ENCODE data around the gene ADAMTS17.
"Not testable (repeated sequence)": the region's sequence is repeated elsewhere in the genome, so short reads cannot be mapped to it uniquely, and the experiment has no call there.

Gene ADAMTS17

DNA sequence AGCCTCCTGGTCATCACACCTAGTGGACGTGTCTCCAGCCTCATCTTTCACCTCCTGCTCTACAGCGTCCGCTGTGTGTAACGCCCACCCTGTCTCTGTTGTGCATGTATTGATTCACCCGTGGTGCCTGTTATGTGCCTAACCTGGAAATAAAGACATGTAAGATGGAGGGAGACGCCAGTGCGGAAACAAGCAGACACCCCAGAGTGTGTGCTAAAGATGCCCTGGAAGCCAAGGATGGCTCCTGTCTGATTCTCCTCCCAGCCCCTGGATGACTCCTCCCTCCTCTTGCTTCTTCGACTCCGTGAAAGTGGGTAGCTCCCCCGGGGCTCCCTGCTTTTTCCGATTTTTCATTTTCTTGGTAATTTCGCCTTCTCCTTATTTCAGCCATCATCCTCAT lies 241.8 kb downstream of the ADAMTS17 start:
- ATAC-seq, result no peak
- Mint-ChIP-seq H3K9me3 (no peaks in the 10 kb centered on the region), H3K4me1 (no peaks in the 10 kb centered on the region), H3K4me3 (no peak overlapping the region), H3K27ac (peak overlapping the region in 1 of 2 donors; percentile 8), H3K27me3 (no peaks in the 10 kb centered on the region)
- DNase-seq, result no peak

DNA sequence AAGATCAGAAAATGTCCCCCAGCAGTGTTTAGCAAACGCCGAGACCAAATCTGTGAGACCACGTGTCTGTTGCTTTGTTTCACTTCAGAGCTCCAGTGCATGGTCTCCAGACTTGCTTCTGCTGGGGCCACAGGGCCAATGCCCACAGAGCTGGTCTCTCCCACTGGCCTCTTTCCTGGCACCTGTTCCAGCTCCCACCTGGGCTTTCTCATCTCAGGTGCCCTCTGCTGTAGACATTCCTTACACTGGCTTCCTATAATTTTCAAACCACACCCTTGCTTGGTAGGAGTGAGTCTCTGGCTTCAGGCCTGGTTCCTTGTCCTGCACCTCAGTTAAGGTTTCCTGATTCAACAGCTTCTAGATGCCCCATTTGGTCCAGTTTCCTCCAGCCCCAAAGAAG lies 243.1 kb downstream of the ADAMTS17 start:
- Mint-ChIP-seq H3K4me1 (no peaks in the 10 kb centered on the region), H3K9me3 (no peaks in the 10 kb centered on the region), H3K27me3 (no peaks in the 10 kb centered on the region), H3K4me3 (no peak overlapping the region), H3K27ac (no peak overlapping the region)
- DNase-seq (no peak), ATAC-seq (no peak)

DNA sequence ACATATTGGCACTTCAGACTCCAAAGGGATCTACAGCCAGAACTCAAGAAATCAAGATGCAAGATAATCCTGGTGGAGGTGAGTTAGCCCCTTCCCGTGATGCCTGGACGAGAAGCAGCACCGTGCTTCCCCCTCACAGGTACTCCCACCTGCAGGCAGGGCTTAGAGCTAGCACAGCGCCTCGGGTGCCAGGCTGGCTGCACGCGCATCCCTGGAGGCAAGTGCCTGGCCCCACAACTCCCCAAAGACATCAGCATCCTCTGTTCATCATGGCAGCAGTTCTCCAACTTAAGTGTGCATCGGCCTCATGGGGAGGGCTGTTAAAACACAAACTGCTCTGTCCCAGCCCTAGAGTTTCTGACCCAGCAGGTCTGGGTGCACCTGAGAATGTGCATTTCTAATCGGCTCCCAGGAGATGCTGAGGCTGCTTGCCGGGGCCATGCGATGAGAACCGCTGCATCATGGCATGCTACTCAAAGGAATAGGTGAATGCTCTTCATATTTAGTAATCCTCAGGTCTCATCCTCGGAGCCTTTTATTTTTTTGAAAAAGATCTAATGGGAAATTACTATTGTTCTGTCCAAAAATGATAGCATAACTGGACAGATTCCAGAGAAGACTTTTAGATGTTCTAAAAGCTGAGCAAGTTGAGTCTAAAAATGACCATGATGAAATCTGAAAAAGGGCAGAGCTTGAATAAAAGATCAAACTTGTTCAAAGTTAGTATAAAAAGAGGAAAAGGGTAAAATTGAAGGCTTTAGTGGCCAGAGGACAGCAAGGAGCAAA lies 244.2 kb downstream of the ADAMTS17 start:
- Mint-ChIP-seq H3K27me3 (no peaks in the 10 kb centered on the region), H3K9me3 (no peaks in the 10 kb centered on the region), H3K4me1 (no peaks in the 10 kb centered on the region), H3K4me3 (no peak overlapping the region), H3K27ac (peak overlapping the region in 1 of 2 donors; percentile 24)
- DNase-seq (no peak), ATAC-seq (no peak)

DNA sequence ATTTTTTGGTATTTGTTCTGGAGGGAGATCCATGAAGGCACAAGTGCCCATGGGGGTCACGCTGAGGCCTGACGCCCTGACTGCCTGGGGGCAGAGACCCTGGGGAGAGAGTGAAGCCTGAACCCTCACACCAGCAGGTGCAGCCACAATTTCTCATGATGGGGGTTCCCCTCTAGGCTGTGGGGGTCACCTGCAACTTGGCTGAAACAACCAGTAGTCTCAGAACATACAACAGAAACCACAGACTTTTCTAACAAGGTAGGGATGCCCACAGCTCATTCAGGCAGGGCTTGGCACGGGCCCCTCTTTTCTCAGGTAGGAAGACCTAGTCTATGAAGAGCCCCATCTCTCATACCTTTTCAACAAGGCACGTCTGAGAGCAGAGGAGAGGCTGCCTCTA lies 245.1 kb downstream of the ADAMTS17 start:
- H3K4me3 Mint-ChIP-seq, result no peak overlapping the region
- no peaks in the 10 kb centered on the region for H3K4me1 Mint-ChIP-seq
- no peak overlapping the region for H3K27ac Mint-ChIP-seq
- no peaks in the 10 kb centered on the region for H3K27me3 Mint-ChIP-seq
- no peaks in the 10 kb centered on the region for H3K9me3 Mint-ChIP-seq
- ATAC-seq (no peak), DNase-seq (no peak)

DNA sequence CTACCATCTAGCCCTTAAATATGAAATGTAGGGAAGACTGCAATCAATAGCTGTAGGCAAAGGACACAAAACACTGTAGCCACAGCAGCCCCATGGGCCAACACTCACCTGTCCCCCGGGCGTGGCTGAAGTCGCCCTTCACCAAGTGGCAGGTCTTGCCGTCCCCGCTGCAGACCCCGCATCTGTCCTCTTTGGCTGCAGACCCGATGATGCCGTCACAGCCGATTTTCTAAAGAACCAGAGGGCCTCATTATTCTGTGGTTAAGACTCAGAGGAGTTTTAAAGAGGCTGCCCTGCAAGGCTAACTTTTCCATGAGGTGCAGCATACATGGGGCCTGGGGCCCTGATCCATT lies 245.6 kb downstream of the ADAMTS17 start:
- H3K4me1 Mint-ChIP-seq, result no peaks in the 10 kb centered on the region
- DNase-seq (no peak), ATAC-seq (no peak)
- H3K27ac Mint-ChIP-seq, result peak overlapping the region in 1 of 2 donors; percentile 33
- no peaks in the 10 kb centered on the region for H3K27me3 Mint-ChIP-seq
- H3K9me3 Mint-ChIP-seq, result no peaks in the 10 kb centered on the region
- no peak overlapping the region for H3K4me3 Mint-ChIP-seq

DNA sequence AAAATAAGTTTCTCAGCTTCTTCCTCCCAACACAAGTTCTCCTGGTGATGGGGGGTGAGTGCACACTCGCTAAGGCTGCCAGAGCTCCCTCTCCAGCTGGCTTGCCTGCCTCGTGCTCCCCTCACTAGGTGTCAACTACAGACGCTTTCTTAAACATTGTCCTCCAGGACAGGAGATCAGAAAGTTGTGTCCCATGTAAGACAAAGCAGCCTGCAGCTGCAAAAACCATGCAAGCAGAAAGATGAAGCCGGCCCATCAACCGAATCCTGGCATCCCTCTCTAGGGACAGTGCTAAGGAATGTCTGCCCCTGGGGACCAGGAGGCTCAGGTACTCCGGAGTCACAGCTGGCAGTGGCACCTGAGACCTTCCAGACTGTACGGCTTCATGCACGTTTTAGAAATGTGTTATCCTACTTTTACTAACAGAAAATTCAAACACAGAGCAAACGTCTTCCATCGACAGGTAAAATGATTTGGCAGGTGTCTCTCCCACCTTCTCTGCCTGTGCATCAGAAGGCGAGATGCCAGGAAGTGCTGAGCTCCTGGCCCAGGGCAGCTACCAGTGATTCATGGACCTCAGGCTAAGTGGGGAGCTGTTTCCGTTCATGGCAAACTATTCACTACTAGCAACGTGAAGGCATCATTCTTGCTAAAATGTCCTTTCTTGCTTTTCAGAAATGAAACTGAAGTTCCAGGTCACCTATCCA lies 246.1 kb downstream of the ADAMTS17 start:
- Mint-ChIP-seq H3K27me3 (no peaks in the 10 kb centered on the region), H3K4me3 (no peak overlapping the region), H3K9me3 (no peaks in the 10 kb centered on the region), H3K27ac (peak overlapping the region in 1 of 2 donors; percentile 33), H3K4me1 (no peaks in the 10 kb centered on the region)
- no peak for ATAC-seq
- no peak for DNase-seq

DNA sequence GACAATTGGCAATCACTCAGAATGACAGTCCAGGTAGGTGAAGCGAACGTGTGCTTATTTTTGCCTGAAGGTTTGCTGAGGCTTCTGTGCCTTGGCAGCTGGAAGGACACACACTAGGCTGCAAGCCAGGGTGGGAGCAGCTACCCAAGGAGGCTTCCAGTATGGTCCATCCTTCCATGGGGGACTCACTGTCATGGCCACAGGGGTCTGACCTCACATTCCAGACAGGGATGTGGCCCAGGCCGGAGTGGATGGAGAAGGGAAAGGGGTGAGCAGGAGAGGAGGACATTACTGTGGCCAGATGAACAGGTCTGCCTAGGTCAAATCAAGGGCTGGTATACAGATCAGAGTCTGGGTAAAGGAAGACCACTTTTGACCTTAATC lies 247.7 kb downstream of the ADAMTS17 start:
- no peaks in the 10 kb centered on the region for H3K9me3 Mint-ChIP-seq
- H3K4me3 Mint-ChIP-seq, result no peak overlapping the region
- H3K4me1 Mint-ChIP-seq, result no peaks in the 10 kb centered on the region
- H3K27me3 Mint-ChIP-seq, result no peaks in the 10 kb centered on the region
- H3K27ac Mint-ChIP-seq, result peak overlapping the region in 1 of 2 donors; percentile 14
- ATAC-seq, result no peak
- no peak for DNase-seq

DNA sequence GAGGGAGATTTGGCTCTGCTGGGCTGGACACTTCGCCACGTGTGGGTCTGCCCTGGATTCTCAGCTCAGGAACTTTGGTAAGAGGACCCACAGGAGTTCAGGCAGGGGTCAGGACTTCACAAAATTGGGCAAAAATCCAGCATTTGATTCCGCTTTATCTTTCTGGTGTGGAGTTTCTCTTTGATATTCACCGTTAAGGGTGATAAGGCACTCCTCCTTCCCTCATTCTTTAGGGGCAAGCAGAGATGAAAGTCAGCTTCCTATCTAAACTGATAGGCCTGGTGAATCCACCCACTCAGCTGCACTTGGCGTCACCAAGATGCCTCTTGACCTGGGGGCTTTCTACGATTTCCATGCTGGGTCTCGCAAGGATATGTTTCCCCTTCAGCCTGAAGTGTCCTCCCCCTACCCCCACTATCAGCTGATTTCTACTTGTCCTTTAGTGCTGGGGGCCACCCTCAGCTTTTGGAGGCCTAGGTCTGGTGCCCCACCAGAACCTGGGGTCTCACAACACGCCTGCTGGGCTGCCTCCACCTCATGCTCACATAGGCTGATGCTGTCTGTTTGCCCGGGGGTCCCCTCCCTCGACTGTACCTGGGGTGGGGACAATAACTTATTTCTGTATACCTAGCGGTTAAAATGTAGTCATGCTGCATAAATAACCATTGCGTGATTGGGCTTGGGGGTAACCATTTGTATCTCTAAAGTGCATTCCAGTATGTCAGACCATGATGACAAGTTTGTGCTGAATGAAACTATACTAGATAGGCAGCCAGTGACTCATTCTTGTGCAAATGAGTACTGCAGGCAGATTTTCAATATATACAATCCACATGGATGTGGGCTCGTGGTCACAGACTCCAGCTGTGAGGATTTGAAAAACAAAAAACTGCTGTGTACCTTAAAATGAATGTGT lies 248.3 kb downstream of the ADAMTS17 start:
- H3K27ac Mint-ChIP-seq, result peak overlapping the region in 1 of 2 donors; percentile 50
- ATAC-seq (no peak), DNase-seq (no peak)
- H3K27me3 Mint-ChIP-seq, result no peaks in the 10 kb centered on the region
- H3K4me3 Mint-ChIP-seq, result no peak overlapping the region
- no peaks in the 10 kb centered on the region for H3K4me1 Mint-ChIP-seq
- no peaks in the 10 kb centered on the region for H3K9me3 Mint-ChIP-seq

DNA sequence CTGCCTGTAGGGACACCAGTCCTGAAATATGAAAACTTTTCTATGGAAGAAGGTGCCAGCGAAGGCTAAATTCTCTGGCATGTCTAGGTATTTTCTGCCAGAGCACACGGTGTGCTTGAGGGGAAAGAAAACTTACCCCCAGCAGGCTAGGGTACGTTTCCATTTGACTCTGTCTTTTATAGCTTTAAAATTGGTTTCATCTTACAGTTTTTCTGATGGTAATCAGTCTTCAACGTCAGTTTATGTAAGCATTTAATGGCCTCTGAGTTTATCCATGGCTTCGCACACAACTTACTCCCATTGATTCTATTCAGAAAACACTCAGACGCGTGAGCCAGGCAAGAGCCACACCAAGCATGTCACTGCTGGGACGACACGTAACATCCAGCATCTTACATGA lies 249.7 kb downstream of the ADAMTS17 start:
- H3K27ac Mint-ChIP-seq, result no peak overlapping the region
- ATAC-seq, result no peak
- H3K4me1 Mint-ChIP-seq, result no peaks in the 10 kb centered on the region
- no peaks in the 10 kb centered on the region for H3K27me3 Mint-ChIP-seq
- H3K9me3 Mint-ChIP-seq, result no peaks in the 10 kb centered on the region
- H3K4me3 Mint-ChIP-seq, result no peak overlapping the region
- DNase-seq, result no peak

DNA sequence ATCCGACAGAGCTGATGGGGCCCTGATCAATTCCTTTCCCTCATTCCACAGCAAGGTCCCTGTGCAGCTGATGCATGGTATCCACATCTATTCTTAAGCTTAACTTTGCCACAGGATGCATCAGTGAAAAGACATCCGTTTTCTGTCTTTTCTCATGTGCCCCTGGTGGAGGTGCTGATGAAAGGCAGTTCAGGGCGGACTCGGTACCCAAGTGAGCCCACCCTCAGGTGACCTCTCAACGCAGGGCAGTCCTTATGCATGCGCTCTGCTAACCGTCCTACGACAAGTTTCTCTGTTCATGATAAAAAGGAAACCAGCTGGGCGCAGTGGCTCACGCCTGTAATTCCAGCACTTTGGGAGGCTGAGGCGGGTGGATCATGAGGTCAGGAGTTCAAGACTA lies 251.4 kb downstream of the ADAMTS17 start:
- Mint-ChIP-seq H3K4me1 (no peaks in the 10 kb centered on the region), H3K27ac (no peak overlapping the region), H3K27me3 (no peaks in the 10 kb centered on the region), H3K4me3 (no peak overlapping the region), H3K9me3 (no peaks in the 10 kb centered on the region)
- ATAC-seq (no peak), DNase-seq (no peak)

DNA sequence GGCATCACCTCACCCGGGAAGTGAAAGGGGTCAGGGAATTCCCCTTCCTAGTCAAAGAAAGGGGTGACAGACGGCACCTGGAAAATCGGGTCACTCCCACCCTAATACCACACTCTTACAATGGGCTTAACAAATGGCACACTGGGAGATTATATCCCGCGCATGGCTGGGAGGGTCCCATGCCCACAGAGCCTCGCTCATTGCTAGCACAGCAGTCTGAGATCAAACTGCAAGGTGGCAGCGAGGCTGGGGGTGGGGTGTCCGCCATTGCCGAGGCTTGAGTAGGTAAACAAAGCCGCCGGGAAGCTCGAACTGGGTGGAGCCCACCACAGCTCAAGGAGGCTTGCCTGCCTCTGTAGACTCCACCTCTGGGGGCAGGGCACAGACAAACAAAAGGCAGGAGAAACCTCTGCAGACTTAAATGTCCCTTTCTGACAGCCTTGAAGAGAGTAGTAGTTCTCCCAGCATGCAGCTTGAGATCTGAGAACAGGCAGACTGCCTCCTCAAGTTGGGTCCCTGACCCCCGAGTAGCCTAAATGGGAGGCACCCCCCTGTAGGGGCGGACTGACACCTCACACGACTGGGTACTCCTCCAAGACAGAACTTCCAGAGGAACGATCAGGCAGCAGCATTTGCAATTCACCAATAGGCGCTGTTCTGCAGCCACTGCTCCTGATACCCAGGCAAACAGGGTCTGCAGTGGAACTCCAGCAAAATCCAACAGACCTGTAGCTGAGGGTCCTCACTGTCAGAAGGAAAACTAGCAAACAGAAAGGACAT lies 257.5 kb downstream of the ADAMTS17 start:
- DNase-seq, ATAC-seq, H3K27me3 Mint-ChIP-seq, H3K27ac Mint-ChIP-seq, H3K4me1 Mint-ChIP-seq, H3K4me3 Mint-ChIP-seq: not testable (repeated sequence)
- H3K9me3 Mint-ChIP-seq, result peaks cover 0 to 14% of the 10 kb centered on the region in 2 donors

DNA sequence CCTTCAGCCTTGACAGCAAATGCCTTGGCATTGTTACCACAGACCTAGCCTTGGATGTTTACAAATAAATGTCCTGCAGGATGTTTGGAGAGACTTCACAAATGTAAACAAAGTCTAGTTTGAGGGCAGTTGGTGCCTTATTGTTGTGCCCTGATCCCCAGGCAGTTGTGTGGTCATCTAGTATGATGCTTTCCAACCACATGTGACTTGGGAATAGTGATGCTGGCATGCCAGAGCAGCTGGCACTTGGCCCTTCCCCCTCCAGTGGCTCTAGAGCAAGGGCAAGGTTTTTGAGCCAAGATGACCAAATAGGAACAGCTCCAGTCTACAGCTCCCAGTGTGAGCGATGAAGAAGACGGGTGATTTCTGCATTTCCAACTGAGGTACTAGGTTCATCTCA lies 258.2 kb downstream of the ADAMTS17 start:
- DNase-seq (no peak), ATAC-seq (no peak)
- Mint-ChIP-seq H3K9me3 (peaks cover 0 to 14% of the 10 kb centered on the region in 2 donors), H3K27ac (no peak overlapping the region), H3K4me1 (no peaks in the 10 kb centered on the region), H3K4me3 (no peak overlapping the region), H3K27me3 (no peaks in the 10 kb centered on the region)

DNA sequence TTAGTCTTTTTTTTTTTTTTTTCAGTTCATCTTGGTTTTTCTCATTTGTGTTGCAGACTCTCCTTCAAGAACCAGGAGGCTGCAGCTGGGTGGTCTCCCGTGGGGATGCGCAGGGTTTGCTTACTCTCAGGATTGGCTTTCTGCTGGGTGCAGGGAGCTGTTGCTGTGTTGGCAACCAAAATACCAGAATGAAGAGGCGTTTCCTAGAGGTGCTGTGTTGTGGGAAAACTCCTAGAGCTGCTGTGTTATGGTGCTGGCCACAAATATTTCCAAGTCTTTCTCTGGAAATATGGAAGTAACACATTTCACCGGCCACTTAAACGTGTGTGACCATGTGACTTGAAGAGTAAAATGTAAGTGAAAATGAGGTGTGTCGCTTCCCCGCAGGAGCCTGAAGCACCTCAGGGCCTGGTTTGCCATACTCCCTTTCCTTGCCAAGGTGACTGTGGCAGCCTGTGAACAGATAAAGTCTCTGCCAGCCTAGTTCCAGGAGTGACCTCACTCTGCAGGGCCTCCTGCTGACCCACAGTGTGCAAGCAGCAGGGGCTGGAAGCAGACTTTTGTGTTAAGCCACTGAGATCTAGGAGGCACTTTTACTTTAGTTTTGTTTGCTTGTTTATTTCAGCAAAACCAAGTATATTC lies 258.9 kb downstream of the ADAMTS17 start:
- peaks cover 0 to 14% of the 10 kb centered on the region in 2 donors for H3K9me3 Mint-ChIP-seq
- no peak for ATAC-seq
- H3K4me3 Mint-ChIP-seq, result no peak overlapping the region
- DNase-seq, result no peak
- no peaks in the 10 kb centered on the region for H3K4me1 Mint-ChIP-seq
- H3K27me3 Mint-ChIP-seq, result no peaks in the 10 kb centered on the region
- H3K27ac Mint-ChIP-seq, result no peak overlapping the region

DNA sequence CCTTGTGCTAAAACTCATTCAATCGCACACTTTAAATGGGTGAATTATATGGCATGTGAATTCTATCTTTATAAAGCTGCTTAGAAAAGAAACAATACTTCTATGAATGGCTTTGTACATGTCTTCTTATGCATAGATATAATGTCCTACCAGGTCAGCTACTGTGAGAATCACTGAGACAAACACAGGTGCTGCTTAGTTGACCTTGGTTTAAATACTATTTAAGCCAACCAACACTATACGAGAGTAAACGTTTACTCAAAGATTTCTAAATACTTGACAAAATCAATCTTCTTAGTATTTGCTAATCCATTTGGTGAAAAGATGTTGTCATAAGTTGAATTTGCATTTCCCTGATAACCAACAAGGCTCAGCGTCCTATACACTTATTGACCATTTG lies 260.3 kb downstream of the ADAMTS17 start:
- H3K4me1 Mint-ChIP-seq, result no peaks in the 10 kb centered on the region
- H3K27ac Mint-ChIP-seq, result no peak overlapping the region
- no peaks in the 10 kb centered on the region for H3K27me3 Mint-ChIP-seq
- H3K4me3 Mint-ChIP-seq, result no peak overlapping the region
- DNase-seq (no peak), ATAC-seq (no peak)
- H3K9me3 Mint-ChIP-seq, result peaks cover 0 to 14% of the 10 kb centered on the region in 2 donors

Data from stimulated activated naive CD8-positive, alpha-beta T cell treated with anti-CD3 and anti-CD28 coated beads, Interleukin-15, amount 100 ng/mL, for 72 hours (primary cell).